Upper lobe of left lung (tissue), 6 donors: ENCODE measurements around the gene LIMCH1. TPM values are rescaled to one million over a fixed set of nuclear protein-coding genes. Genes with fewer than 3 reads are reported as not detected.

Experiments used
- ATAC-seq, 2 donors: fragments of 200-7000 bp; cut with Tn5 transposase; one replicate each; pipeline ENCODE4 v1.9.1; 2022; ENCODE audit warnings: mild to moderate bottlenecking in 2 of 2, moderate library complexity in 2 of 2; ENCODE audit not compliant: low FRiP score in 2 of 2
- DNase-seq, 2 donors: peaks; one replicate each; pipeline ENCODE4 v3.0.0-alpha.2; 2019 to 2020
- H3K27ac ChIP-seq, 4 donors: fragments of 200-600 bp; sonication (generic); one replicate each; pipeline ENCODE4 v1.5.1; 2016 to 2019
- H3K27me3 ChIP-seq, 4 donors: fragments of 200-600 bp; sonication (generic); one replicate each; pipeline ENCODE4 v1.5.1; 2017 to 2019
- H3K36me3 ChIP-seq, 4 donors: fragments of 200-600 bp; sonication (generic); one replicate each; pipeline ENCODE4 v1.5.1; 2016 to 2019
- H3K4me1 ChIP-seq, 4 donors: fragments of 200-600 bp; sonication (generic); one replicate each; pipeline ENCODE4 v1.5.1; 2018 to 2019
- H3K4me3 ChIP-seq, 4 donors: fragments of 200-600 bp; sonication (generic); one replicate each; pipeline ENCODE4 v1.5.1; 2017 to 2019; ENCODE audit warnings: mild to moderate bottlenecking in 2 of 4, moderate library complexity in 1 of 4
- H3K9me3 ChIP-seq, 4 donors: fragments of 200-600 bp; sonication (generic); one replicate each; pipeline ENCODE4 v1.5.1; 2018 to 2019
- EP300 ChIP-seq, 4 donors: sonication (generic); formaldehyde crosslinking; IDR thresholded peaks; one replicate each; pipeline ENCODE4 v1.5.1; 2017; ENCODE audit warnings: antibody characterized with exemption in 4 of 4, control low read depth in 2 of 4
- POLR2A ChIP-seq, 4 donors: fragments of 450-650 bp; IDR thresholded peaks; one replicate each; pipeline ENCODE4 v1.5.1; 2016 to 2017; ENCODE audit warnings: antibody characterized with exemption in 4 of 4, mild to moderate bottlenecking in 2 of 4
- POLR2AphosphoS5 ChIP-seq, 2 donors: sonication (generic); formaldehyde crosslinking; IDR thresholded peaks; one replicate each; pipeline ENCODE4 v1.5.1; 2017; ENCODE audit warnings: antibody characterized with exemption in 2 of 2
- WGBS, 2 donors: methylation state at CpG; one replicate each; pipeline ENCODE4 v1.1.5; 2017 to 2018; 5-methylcytosine and 5-hydroxymethylcytosine counted together
- total RNA-seq, 6 donors: library from RNA; depleted of rRNA in 4 of 6; stranded (reverse); fragments of >200 nt in 4 of 6; gene quantifications; one replicate each; pipeline versions ENCODE4 v1.1.0 to v1.2.1, GENCODE V29; 2016 to 2021
- TF ChIP-seq, protein P1 (sequence below), 6 experiments: fragments of 450-650 bp in 4 of 6; fragments of 200-600 bp in 2 of 6; sonication (generic) in 2 of 6; IDR thresholded peaks; one replicate each; pipeline ENCODE4 v1.5.1; 2016 to 2019; ENCODE audit warnings: antibody characterized with exemption in 6 of 6
- donor health status: DM: no; HTN: no; CAD: no; lungs with moderate emphysema.
- donor health status: DM: no; HTN: yes; CAD: no; lungs with severe emphysema.

Gene LIMCH1
- total RNA-seq, 6 donors from 2014 or later = 231 to 598 (median 331) TPM

DNA sequence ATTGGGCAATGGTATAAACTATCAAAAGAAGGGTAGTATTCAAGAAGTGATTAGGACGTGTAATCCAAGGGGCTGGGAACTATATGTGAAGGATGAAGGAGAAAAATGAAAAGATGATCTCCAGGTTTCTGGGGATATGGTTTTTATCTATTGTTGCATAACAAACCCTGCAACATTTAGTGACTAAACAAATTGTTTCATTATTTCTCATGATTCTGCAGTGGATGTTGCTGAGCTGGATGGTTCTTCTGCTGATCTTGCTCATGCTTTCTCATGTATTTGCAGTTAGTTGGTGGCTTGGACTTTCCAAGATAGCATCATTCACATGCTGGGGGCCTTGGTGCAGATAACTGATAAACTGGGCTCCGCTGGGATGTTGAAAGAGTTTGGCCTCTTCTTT lies 181.5 kb downstream of the LIMCH1 start:
- WGBS, 2 donors = 83 to 88% methylated on average over 2 of the region's 2 CpGs
- no peaks in the 10 kb centered on the region for H3K9me3 ChIP-seq
- no peak for ATAC-seq
- no peak overlapping the region for H3K4me3 ChIP-seq
- DNase-seq = no peak
- H3K27me3 ChIP-seq = no peaks in the 10 kb centered on the region
- TF ChIP-seq POLR2A (IDR thresholded peaks at IDR 0.05) (no peak), EP300 (IDR thresholded peaks at IDR 0.05) (no peak), POLR2AphosphoS5 (IDR thresholded peaks at IDR 0.05) (no peak)
- TF ChIP-seq, protein P1, sequence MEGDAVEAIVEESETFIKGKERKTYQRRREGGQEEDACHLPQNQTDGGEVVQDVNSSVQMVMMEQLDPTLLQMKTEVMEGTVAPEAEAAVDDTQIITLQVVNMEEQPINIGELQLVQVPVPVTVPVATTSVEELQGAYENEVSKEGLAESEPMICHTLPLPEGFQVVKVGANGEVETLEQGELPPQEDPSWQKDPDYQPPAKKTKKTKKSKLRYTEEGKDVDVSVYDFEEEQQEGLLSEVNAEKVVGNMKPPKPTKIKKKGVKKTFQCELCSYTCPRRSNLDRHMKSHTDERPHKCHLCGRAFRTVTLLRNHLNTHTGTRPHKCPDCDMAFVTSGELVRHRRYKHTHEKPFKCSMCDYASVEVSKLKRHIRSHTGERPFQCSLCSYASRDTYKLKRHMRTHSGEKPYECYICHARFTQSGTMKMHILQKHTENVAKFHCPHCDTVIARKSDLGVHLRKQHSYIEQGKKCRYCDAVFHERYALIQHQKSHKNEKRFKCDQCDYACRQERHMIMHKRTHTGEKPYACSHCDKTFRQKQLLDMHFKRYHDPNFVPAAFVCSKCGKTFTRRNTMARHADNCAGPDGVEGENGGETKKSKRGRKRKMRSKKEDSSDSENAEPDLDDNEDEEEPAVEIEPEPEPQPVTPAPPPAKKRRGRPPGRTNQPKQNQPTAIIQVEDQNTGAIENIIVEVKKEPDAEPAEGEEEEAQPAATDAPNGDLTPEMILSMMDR (IDR thresholded peaks at IDR 0.05) = no peak
- no peaks in the 10 kb centered on the region for H3K4me1 ChIP-seq
- no peaks in the 10 kb centered on the region for H3K36me3 ChIP-seq
- no peak overlapping the region for H3K27ac ChIP-seq

DNA sequence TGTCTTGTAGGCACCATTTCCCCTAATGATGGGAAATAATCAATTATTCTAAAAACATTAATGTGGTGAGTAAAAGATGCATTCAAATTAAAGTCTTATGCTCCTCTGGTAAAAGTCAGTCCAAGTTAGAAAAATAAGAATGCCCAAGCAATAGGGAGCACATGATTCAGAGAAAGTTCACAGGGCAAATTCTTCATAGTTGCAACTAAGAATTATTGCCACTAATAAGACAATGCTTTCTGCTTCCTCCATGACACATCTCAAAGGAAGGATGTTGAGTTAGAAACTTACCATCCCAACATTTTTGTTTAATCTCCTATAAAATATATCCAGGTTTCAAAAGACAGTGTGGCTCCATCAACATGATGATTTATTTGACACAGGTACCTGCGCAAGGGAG lies 184.2 kb downstream of the LIMCH1 start:
- TF ChIP-seq POLR2A (IDR thresholded peaks at IDR 0.05) = no peak
- TF ChIP-seq, protein P1 (IDR thresholded peaks at IDR 0.05) = no peak
- no peak for TF ChIP-seq POLR2AphosphoS5 (IDR thresholded peaks at IDR 0.05)
- no peak for TF ChIP-seq EP300 (IDR thresholded peaks at IDR 0.05)
- 100% methylated on average over 1 of the region's 1 CpG for whole genome bisulfite sequencing, 2 donors
- H3K27me3 ChIP-seq = no peaks in the 10 kb centered on the region
- no peaks in the 10 kb centered on the region for H3K36me3 ChIP-seq
- DNase-seq = no peak
- no peak for ATAC-seq
- H3K4me3 ChIP-seq = no peak overlapping the region
- H3K9me3 ChIP-seq = peaks cover 3 to 13% (median 7%) of the 10 kb centered on the region in 4 donors
- H3K4me1 ChIP-seq = no peaks in the 10 kb centered on the region
- no peak overlapping the region for H3K27ac ChIP-seq

DNA sequence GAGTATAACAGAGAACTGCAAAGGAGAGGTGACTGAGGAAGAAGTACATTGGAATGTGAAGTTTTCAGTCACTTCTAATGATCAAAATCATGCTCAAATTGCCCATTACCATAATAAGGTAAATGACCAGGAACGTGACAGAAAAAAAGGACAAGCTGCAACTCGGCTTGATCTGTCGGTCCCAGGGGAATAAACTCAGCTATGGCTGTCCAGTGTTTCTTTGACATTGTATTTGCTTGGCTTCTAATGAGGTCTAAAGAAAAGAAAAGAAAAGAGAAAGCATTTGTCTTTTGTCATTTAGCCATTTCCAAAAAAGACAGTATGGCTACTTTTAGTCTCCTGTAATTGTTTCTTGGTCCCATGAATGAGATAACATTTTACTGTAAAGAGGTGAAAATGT lies 185.3 kb downstream of the LIMCH1 start:
- H3K9me3 ChIP-seq = peaks cover 3 to 13% (median 7%) of the 10 kb centered on the region in 4 donors
- TF ChIP-seq, protein P1 (IDR thresholded peaks at IDR 0.05) = no peak
- TF ChIP-seq POLR2A (IDR thresholded peaks at IDR 0.05) (no peak), POLR2AphosphoS5 (IDR thresholded peaks at IDR 0.05) (no peak), EP300 (IDR thresholded peaks at IDR 0.05) (no peak)
- no peaks in the 10 kb centered on the region for H3K36me3 ChIP-seq
- H3K4me3 ChIP-seq = no peak overlapping the region
- 78 to 79% methylated on average over 3 of the region's 3 CpGs for WGBS, 2 donors
- DNase-seq = no peak
- no peak for ATAC-seq
- no peak overlapping the region for H3K27ac ChIP-seq
- no peaks in the 10 kb centered on the region for H3K4me1 ChIP-seq
- no peaks in the 10 kb centered on the region for H3K27me3 ChIP-seq

DNA sequence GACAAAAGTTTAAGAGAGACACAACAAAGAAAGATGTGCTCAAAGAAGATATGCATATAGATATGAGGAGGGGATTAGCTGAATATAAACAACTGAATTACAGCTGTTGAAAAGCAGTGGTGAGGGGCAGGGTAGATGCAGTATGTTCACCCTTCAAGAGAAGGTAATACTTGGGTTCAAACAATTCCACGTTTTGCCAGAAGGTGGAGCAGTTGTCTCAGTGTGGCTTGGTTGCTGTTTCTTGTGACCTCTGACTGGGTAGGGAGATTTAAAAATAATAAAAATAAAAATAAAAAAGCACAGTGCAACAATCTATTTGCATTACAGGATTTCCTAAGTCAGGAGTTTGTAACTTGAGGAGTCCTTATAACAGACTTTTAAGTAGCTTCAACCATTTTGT lies 187.3 kb downstream of the LIMCH1 start:
- Histone ChIP-seq H3K4me1 (no peaks in the 10 kb centered on the region), H3K9me3 (peaks cover 3 to 13% (median 7%) of the 10 kb centered on the region in 4 donors), H3K36me3 (no peaks in the 10 kb centered on the region), H3K27me3 (no peaks in the 10 kb centered on the region), H3K27ac (no peak overlapping the region), H3K4me3 (no peak overlapping the region)
- TF ChIP-seq, protein P1 (IDR thresholded peaks at IDR 0.05) = no peak
- no peak for DNase-seq
- WGBS, 2 donors = 0 to 11% methylated on average over 1 of the region's 1 CpG
- ATAC-seq = no peak

DNA sequence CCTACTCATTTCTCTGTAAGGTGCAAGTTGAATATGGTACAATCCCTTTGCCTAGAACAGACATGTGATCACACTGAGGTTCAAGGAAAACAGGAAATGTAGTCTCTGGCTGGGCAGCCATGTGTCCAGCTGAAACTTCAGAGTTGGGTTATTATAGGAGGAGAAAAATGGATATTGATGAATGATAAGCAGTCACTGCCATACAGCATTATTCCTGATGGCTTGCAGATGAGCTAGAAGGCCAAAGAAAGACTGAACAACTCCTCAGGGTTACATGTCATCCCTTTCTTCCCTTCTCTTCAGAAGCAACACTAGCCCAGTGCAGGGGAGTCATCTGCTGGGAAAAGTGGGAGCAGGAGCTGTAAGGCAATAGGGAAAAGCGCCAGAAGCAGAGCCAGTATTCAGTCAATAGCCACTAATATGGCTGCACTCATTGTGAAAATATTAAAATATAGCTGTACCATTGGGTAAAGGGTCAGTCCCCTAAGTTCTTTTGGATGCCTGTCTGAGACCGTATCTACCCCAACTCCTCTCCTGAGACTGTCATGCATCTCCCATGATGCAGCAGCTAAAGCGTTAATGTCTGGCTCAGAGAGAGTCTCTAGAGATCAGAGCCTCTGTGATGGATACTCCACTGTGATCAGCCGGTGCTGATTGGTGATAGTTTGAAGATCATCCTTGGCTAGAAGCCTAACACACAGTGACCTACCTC lies 190.1 kb downstream of the LIMCH1 start:
- TF ChIP-seq POLR2AphosphoS5 (IDR thresholded peaks at IDR 0.05) (no peak), POLR2A (IDR thresholded peaks at IDR 0.05) (no peak), EP300 (IDR thresholded peaks at IDR 0.05) (no peak)
- TF ChIP-seq, protein P1 (IDR thresholded peaks at IDR 0.05) = no peak
- no peak for DNase-seq
- Histone ChIP-seq H3K4me3 (no peak overlapping the region), H3K36me3 (no peaks in the 10 kb centered on the region), H3K27me3 (no peaks in the 10 kb centered on the region), H3K4me1 (no peaks in the 10 kb centered on the region), H3K27ac (no peak overlapping the region), H3K9me3 (peaks cover 3 to 13% (median 7%) of the 10 kb centered on the region in 4 donors)
- ATAC-seq = no peak
- 53 to 71% methylated on average over 3 to 4 of the region's 4 CpGs for WGBS, 2 donors
